ENCODE data around the gene FIS1. TPM values are rescaled to one million over a fixed set of nuclear protein-coding genes. Genes with fewer than 3 reads are reported as not detected.
A peak's percentile ranks its signal among the peaks of the same experiment; 100 is the strongest.
"Not testable (repeated sequence)": the region's sequence is repeated elsewhere in the genome, so short reads cannot be mapped to it uniquely, and the experiment has no call there.

FIS1 gene
- total RNA-seq, 1 experiment from 2014 or later: 124 TPM

GRCh38 chr7:101285171-101285570 lies 40.3 kb upstream of the FIS1 start:
- Histone ChIP-seq H3K4me2 (ENCODE audit: insufficient read depth, insufficient read length, low read length) (no peak overlapping the region), H3K56ac (ENCODE audit: insufficient read length, low read depth, low read length) (no peak overlapping the region), H3K14ac (ENCODE audit: insufficient read depth, low read length) (no peak overlapping the region), H2AK5ac (ENCODE audit: insufficient read length, low read length) (no peak overlapping the region), H2BK12ac (ENCODE audit: insufficient read length, low read depth, low read length) (no peak overlapping the region), H2BK5ac (ENCODE audit: insufficient read length, low read length) (no peak overlapping the region), H3K23me2 (ENCODE audit: insufficient read length, low read depth, low read length, poor library complexity, severe bottlenecking) (no peaks in the 10 kb centered on the region), H4K20me1 (ENCODE audit: control insufficient read depth, insufficient read depth, insufficient read length) (no peaks in the 10 kb centered on the region), H3K79me2 (ENCODE audit: insufficient read depth, low read length) (no peaks in the 10 kb centered on the region), H3K27me3 (ENCODE audit: insufficient read depth, low read length) (no peaks in the 10 kb centered on the region), H3K23ac (ENCODE audit: insufficient read length, low read depth, low read length) (no peak overlapping the region), H2BK20ac (ENCODE audit: low read depth, low read length, poor library complexity, severe bottlenecking) (no peak overlapping the region), H3T11ph (ENCODE audit: low read length) (no peak overlapping the region), H4K8ac (replicated peaks; ENCODE audit: insufficient read length, low read depth, low read length) (no peak overlapping the region), H3K4ac (ENCODE audit: low read depth, low read length) (no peak overlapping the region), H3K9me3 (ENCODE audit: control insufficient read depth, low read depth, low read length) (no peaks in the 10 kb centered on the region), H3K18ac (ENCODE audit: insufficient read length, low read depth, low read length) (no peak overlapping the region), H3K9ac (ENCODE audit: extremely low read depth, insufficient read length, low read length) (no peak overlapping the region), H2BK120ac (ENCODE audit: low read depth, low read length, poor library complexity, severe bottlenecking) (no peak overlapping the region), H2BK15ac (ENCODE audit: low read depth, low read length) (no peak overlapping the region), H3K27ac (ENCODE audit: insufficient read length, low read depth, low read length) (no peak overlapping the region), H3K4me1 (ENCODE audit: insufficient read depth, low read length) (no peaks in the 10 kb centered on the region; the same call in 1 of the 2 replicates), H2AFZ (ENCODE audit: low read length) (no peak overlapping the region), H4K5ac (ENCODE audit: insufficient read length, low read depth, low read length) (no peak overlapping the region), H3K79me1 (ENCODE audit: insufficient read depth, low read depth, low read length, poor library complexity, severe bottlenecking) (no peaks in the 10 kb centered on the region), H4K91ac (ENCODE audit: insufficient read length, low read depth, low read length) (no peak overlapping the region)
- no peak overlapping the region for H3K27ac Mint-ChIP-seq
- no peak for TF ChIP-seq CTCF (conservative IDR thresholded peaks at IDR 0.05)
- no peaks in the 10 kb centered on the region for H3K27me3 Mint-ChIP-seq (ENCODE audit: low read depth)
- peaks cover 0 to 8% (median 4%) of the 10 kb centered on the region in 3 experiments; a peak in 5 of 7 replicates for H3K36me3 Mint-ChIP-seq (ENCODE audit: insufficient read depth in 1 of 3, low read depth in 3 of 3)
- no peak overlapping the region for H3K4me3 Mint-ChIP-seq
- peaks cover 2 to 6% of the 10 kb centered on the region in 2 experiments; a peak in 3 of 5 replicates for H3K9me3 Mint-ChIP-seq
- no peak for DNase-seq
- peaks cover 22 to 34% of the 10 kb centered on the region in 2 experiments for H3K4me1 Mint-ChIP-seq
- WGBS (ENCODE audit: extremely low coverage, insufficient read length, low lambda C conversion rate): no CpG with 5 or more reads among the region's 9 CpGs

DNA sequence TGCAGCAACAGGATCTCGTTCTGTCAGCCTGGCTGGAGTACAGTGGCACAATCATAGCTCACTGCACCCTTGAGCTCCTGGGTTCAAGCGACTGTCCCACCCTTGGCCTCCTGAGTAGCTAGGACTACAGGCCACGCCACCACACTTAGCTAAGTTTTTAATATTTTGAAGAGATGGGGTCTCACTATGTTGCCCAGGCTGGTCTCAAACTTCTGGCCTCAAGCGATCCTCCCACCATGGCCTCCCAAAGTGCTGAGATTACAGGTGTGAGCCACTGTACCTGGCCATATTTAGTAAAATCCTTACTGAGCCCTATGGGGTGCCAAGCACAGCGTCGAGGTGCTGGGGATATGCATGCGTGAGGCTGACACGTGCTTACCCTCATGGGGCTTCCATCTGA lies 36.0 kb upstream of the FIS1 start:
- not testable (repeated sequence) for H3K4me2 ChIP-seq (ENCODE audit: insufficient read depth, insufficient read length, low read length); H3K79me2 ChIP-seq (ENCODE audit: insufficient read depth, low read length); H2BK20ac ChIP-seq (ENCODE audit: low read depth, low read length, poor library complexity, severe bottlenecking); DNase-seq; H3K56ac ChIP-seq (ENCODE audit: insufficient read length, low read depth, low read length); H2BK5ac ChIP-seq (ENCODE audit: insufficient read length, low read length); H2BK12ac ChIP-seq (ENCODE audit: insufficient read length, low read depth, low read length); H3K23me2 ChIP-seq (ENCODE audit: insufficient read length, low read depth, low read length, poor library complexity, severe bottlenecking); H3K79me1 ChIP-seq (ENCODE audit: insufficient read depth, low read depth, low read length, poor library complexity, severe bottlenecking); H4K5ac ChIP-seq (ENCODE audit: insufficient read length, low read depth, low read length); H3K4me1 ChIP-seq (ENCODE audit: insufficient read depth, low read length); H3K9me3 Mint-ChIP-seq; H2BK15ac ChIP-seq (ENCODE audit: low read depth, low read length); H3K4me1 Mint-ChIP-seq; H4K20me1 ChIP-seq (ENCODE audit: control insufficient read depth, insufficient read depth, insufficient read length); H3K9me3 ChIP-seq (ENCODE audit: control insufficient read depth, low read depth, low read length); H2BK120ac ChIP-seq (ENCODE audit: low read depth, low read length, poor library complexity, severe bottlenecking); H4K8ac ChIP-seq (replicated peaks; ENCODE audit: insufficient read length, low read depth, low read length); H4K91ac ChIP-seq (ENCODE audit: insufficient read length, low read depth, low read length); H3K14ac ChIP-seq (ENCODE audit: insufficient read depth, low read length); H3T11ph ChIP-seq (ENCODE audit: low read length); H2AK5ac ChIP-seq (ENCODE audit: insufficient read length, low read length); H3K18ac ChIP-seq (ENCODE audit: insufficient read length, low read depth, low read length); H3K4ac ChIP-seq (ENCODE audit: low read depth, low read length); H3K23ac ChIP-seq (ENCODE audit: insufficient read length, low read depth, low read length); H3K27me3 Mint-ChIP-seq (ENCODE audit: low read depth); H3K27me3 ChIP-seq (ENCODE audit: insufficient read depth, low read length); H2AFZ ChIP-seq (ENCODE audit: low read length); H3K9ac ChIP-seq (ENCODE audit: extremely low read depth, insufficient read length, low read length); H3K27ac ChIP-seq (ENCODE audit: insufficient read length, low read depth, low read length); H3K36me3 Mint-ChIP-seq (ENCODE audit: insufficient read depth in 1 of 3, low read depth in 3 of 3); H3K4me3 Mint-ChIP-seq
- no CpG with 5 or more reads among the region's 8 CpGs for WGBS (ENCODE audit: extremely low coverage, insufficient read length, low lambda C conversion rate)
- 0 out of 7 replicates have a peak overlapping the region, but pooled peaks of 1 of the 3 experiments have one; percentile 23 for H3K27ac Mint-ChIP-seq

Measured in H9 (cell line).